Esophagus muscularis mucosa (tissue), 4 donors: ENCODE data around the gene KLRC4. TPM values are rescaled to one million over a fixed set of nuclear protein-coding genes. Genes with fewer than 3 reads are reported as not detected.
A peak's percentile ranks its signal among the peaks of the same experiment; 100 is the strongest.

Experiments
- DNase-seq: peaks from one replicate; pipeline ENCODE4 v3.0.0-alpha.2; 2017; ENCODE audit errors: extremely low spot score
- H3K27ac ChIP-seq, 4 donors: fragments of 200-600 bp; sonication (generic); replicated peaks in 1 of 4; 1 replicate in 3 of 4; 2 replicates in 1 of 4; pipeline ENCODE4 v1.5.1; 2016 to 2019; ENCODE audit warnings: mild to moderate bottlenecking in 1 of 4
- H3K27me3 ChIP-seq, 4 donors: fragments of 200-600 bp; sonication (generic); one replicate each; pipeline versions ENCODE4 v1.5.1 to v1.6.0; 2016 to 2019
- H3K36me3 ChIP-seq, 4 donors: fragments of 200-600 bp; sonication (generic); one replicate each; pipeline ENCODE4 v1.5.1; 2016 to 2019
- H3K4me1 ChIP-seq, 4 donors: fragments of 200-600 bp; sonication (generic); one replicate each; pipeline ENCODE4 v1.5.1; 2016 to 2019
- H3K4me3 ChIP-seq, 4 donors: fragments of 200-600 bp; sonication (generic); 1 replicate in 2 of 4; 2 replicates in 2 of 4; pipeline ENCODE4 v1.5.1; 2016 to 2019; ENCODE audit warnings: mild to moderate bottlenecking in 4 of 4, moderate library complexity in 1 of 4
- H3K9me3 ChIP-seq, 4 donors: fragments of 200-600 bp; sonication (generic); 1 replicate in 3 of 4; 2 replicates in 1 of 4; pipeline ENCODE4 v1.5.1; 2016 to 2019
- EP300 ChIP-seq: sonication (generic); formaldehyde crosslinking; IDR thresholded peaks from one replicate; pipeline ENCODE4 v1.6.1; 2017; ENCODE audit warnings: antibody characterized with exemption
- POLR2A ChIP-seq: fragments of 450-650 bp; IDR thresholded peaks from one replicate; pipeline ENCODE4 v1.6.1; 2017; ENCODE audit warnings: antibody characterized with exemption, moderate library complexity, mild to moderate bottlenecking, low read depth
- POLR2AphosphoS5 ChIP-seq, 2 donors: sonication (generic); formaldehyde crosslinking; IDR thresholded peaks; one replicate each; pipeline ENCODE4 v1.6.1; 2017; ENCODE audit warnings: antibody characterized with exemption in 2 of 2
- WGBS: methylation state at CpG from one replicate; pipeline ENCODE4 v1.1.5; 2018; 5-methylcytosine and 5-hydroxymethylcytosine counted together
- intact Hi-C: fragments of 100-400 bp; cut with DNase I; formaldehyde crosslinking; loops from one replicate; pipeline ENCODE4 v1.15.1; 2023
- total RNA-seq, 4 donors: library from RNA; depleted of rRNA; stranded (reverse); fragments of >200 nt; gene quantifications; one replicate each; pipeline versions ENCODE4 v1.1.0 to v1.2.1, GENCODE V29; 2016
- TF ChIP-seq, protein P1 (sequence below), 3 experiments: fragments of 200-600 bp in 2 of 3; fragments of 450-650 bp in 1 of 3; sonication (generic) in 2 of 3; IDR thresholded peaks; one replicate each; pipeline ENCODE4 v1.5.1; 2017 to 2019; ENCODE audit warnings: antibody characterized with exemption in 3 of 3, mild to moderate bottlenecking in 2 of 3, moderate library complexity in 1 of 3

The KLRC4 gene
- total RNA-seq, 4 donors from 2014 or later: 0.83 TPM; not detected in 3

DNA sequence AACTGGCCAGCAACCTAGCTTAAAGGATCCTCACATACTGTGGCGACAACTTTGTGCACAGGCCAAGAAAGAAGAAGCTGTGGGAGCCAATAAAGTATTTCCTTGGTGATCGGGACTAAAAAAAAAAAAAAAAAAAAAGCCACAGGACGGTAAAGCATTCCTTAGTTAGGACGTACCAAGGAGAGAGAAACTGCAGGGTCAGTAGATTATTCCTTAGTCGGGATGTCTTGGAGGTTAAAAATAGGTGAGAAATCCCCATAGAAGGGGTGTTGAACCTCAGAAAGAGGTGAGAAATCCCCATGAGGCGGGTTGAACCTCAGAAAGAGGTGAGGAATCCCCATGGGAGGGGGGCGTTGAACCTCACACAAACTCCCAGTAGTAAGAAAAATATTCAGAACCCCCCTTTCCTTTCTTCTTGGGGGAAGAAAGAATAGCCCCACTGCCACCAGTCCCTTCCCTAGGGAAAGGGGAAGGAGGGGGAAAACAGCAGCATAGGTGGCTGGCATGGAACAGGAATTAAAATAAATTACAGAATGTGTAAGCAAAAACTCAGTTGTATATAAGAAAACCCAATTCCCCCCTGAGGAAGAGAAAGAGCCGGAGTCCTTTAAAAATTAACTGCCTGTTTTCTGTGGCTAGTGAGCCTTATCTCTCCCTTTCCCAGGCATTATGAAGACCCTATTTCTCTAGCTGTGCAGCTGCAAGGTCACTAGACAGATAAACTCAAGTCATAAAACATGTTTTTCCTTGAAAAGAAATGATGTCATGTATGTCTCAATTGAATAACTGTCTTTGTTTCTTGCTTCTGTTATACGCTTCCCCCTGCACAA lies 46.5 kb downstream of the KLRC4 start:
- Histone ChIP-seq H3K4me1 (peaks cover 15 to 44% (median 38%) of the 10 kb centered on the region in 4 donors), H3K4me3 (peak overlapping the region; percentile 64 to 73 (median 69)), H3K27me3 (no peaks in the 10 kb centered on the region), H3K9me3 (no peaks in the 10 kb centered on the region), H3K27ac (peak overlapping the region; percentile 90 to 95 (median 92)), H3K36me3 (no peaks in the 10 kb centered on the region)
- intact Hi-C loops: loop anchor here (10.0 kb wide), 1 partner anchor 352 kb away; no protein-coding TSS in a partner anchor
- TF ChIP-seq POLR2A (no peak), POLR2AphosphoS5 (IDR thresholded peaks at IDR 0.05) (no peak), EP300 (no peak)
- TF ChIP-seq, protein P1, sequence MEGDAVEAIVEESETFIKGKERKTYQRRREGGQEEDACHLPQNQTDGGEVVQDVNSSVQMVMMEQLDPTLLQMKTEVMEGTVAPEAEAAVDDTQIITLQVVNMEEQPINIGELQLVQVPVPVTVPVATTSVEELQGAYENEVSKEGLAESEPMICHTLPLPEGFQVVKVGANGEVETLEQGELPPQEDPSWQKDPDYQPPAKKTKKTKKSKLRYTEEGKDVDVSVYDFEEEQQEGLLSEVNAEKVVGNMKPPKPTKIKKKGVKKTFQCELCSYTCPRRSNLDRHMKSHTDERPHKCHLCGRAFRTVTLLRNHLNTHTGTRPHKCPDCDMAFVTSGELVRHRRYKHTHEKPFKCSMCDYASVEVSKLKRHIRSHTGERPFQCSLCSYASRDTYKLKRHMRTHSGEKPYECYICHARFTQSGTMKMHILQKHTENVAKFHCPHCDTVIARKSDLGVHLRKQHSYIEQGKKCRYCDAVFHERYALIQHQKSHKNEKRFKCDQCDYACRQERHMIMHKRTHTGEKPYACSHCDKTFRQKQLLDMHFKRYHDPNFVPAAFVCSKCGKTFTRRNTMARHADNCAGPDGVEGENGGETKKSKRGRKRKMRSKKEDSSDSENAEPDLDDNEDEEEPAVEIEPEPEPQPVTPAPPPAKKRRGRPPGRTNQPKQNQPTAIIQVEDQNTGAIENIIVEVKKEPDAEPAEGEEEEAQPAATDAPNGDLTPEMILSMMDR (IDR thresholded peaks at IDR 0.05): no peak
- WGBS: 39% methylated on average over 9 of the region's 9 CpGs
- no peak for DNase-seq

GRCh38 chr12:10362325-10362724 lies 47.2 kb downstream of the KLRC4 start:
- 59% methylated on average over 3 of the region's 3 CpGs for WGBS
- H3K27me3 ChIP-seq: no peaks in the 10 kb centered on the region
- peaks cover 15 to 44% (median 38%) of the 10 kb centered on the region in 4 donors for H3K4me1 ChIP-seq
- H3K27ac ChIP-seq: peak overlapping the region; percentile 90 to 95 (median 92)
- H3K9me3 ChIP-seq: no peaks in the 10 kb centered on the region
- DNase-seq: no peak
- H3K4me3 ChIP-seq: no peak overlapping the region
- intact Hi-C loops: loop anchor here (10.0 kb wide), 1 partner anchor 352 kb away; no protein-coding TSS in a partner anchor
- H3K36me3 ChIP-seq: no peaks in the 10 kb centered on the region
- TF ChIP-seq POLR2A: no peak

- TF ChIP-seq, protein P1 (IDR thresholded peaks at IDR 0.05): no peak
- TF ChIP-seq POLR2A: no peak
- no peak for TF ChIP-seq EP300
- TF ChIP-seq POLR2AphosphoS5 (IDR thresholded peaks at IDR 0.05): no peak
- Histone ChIP-seq H3K4me1 (peaks cover 15 to 39% (median 36%) of the 10 kb centered on the region in 4 donors), H3K27ac (no peak overlapping the region), H3K36me3 (no peaks in the 10 kb centered on the region), H3K4me3 (no peak overlapping the region), H3K9me3 (no peaks in the 10 kb centered on the region), H3K27me3 (no peaks in the 10 kb centered on the region)
- intact Hi-C loops: loop anchor here (10.0 kb wide), 1 partner anchor 353 kb away; no protein-coding TSS in a partner anchor
- no peak for DNase-seq
- WGBS: 78% methylated on average over 4 of the region's 4 CpGs
Measured at GRCh38 chr12:10361622-10362021, 47.9 kb downstream of the KLRC4 start.

GRCh38 chr12:10361084-10361483 lies 48.5 kb downstream of the KLRC4 start:
- Histone ChIP-seq H3K4me1 (peaks cover 10 to 34% (median 30%) of the 10 kb centered on the region in 4 donors), H3K27ac (no peak overlapping the region), H3K4me3 (no peak overlapping the region), H3K36me3 (no peaks in the 10 kb centered on the region), H3K9me3 (no peaks in the 10 kb centered on the region), H3K27me3 (no peaks in the 10 kb centered on the region)
- TF ChIP-seq POLR2AphosphoS5 (IDR thresholded peaks at IDR 0.05) (no peak), EP300 (no peak), POLR2A (no peak)
- TF ChIP-seq, protein P1 (IDR thresholded peaks at IDR 0.05): no peak
- WGBS: 90% methylated on average over 4 of the region's 4 CpGs
- no peak for DNase-seq
- intact Hi-C loops: loop anchor here (10.0 kb wide), 1 partner anchor 354 kb away; no protein-coding TSS in a partner anchor

- Histone ChIP-seq H3K4me1 (peaks cover 5 to 24% (median 18%) of the 10 kb centered on the region in 4 donors), H3K27ac (no peak overlapping the region), H3K9me3 (no peaks in the 10 kb centered on the region), H3K4me3 (no peak overlapping the region), H3K36me3 (no peaks in the 10 kb centered on the region), H3K27me3 (no peaks in the 10 kb centered on the region)
- no peak for TF ChIP-seq POLR2AphosphoS5 (IDR thresholded peaks at IDR 0.05)
- no peak for TF ChIP-seq POLR2A
- TF ChIP-seq, protein P1 (IDR thresholded peaks at IDR 0.05): no peak
- TF ChIP-seq EP300: no peak
- intact Hi-C loops: no loop called here
- WGBS: 100% methylated on average over 1 of the region's 1 CpG
- no peak for DNase-seq
Measured at GRCh38 chr12:10358969-10359368, 50.6 kb downstream of the KLRC4 start.
